A549 (cell line): Measurements from ENCODE around the gene PKP2. TPM values are rescaled to one million over a fixed set of nuclear protein-coding genes. Genes with fewer than 3 reads are reported as not detected.

Experiments used
- ATAC-seq, 2 experiments: fragments of 200-7000 bp in 1 of 2; fragments of >200 bp in 1 of 2; cut with Nextera tagmentation in 1 of 2; cut with Tn5 transposase in 1 of 2; 3 replicates each; pipeline versions ENCODE4 v1.8.0 to v1.9.1; 2018 to 2020; ENCODE audit warnings: mild to moderate bottlenecking in 1 of 2, moderate library complexity in 1 of 2
- CTCF ChIA-PET: fragments of 300-600 bp; sonication (Branson Sonifier 250); formaldehyde crosslinking; extraction: SDS; loops from one replicate; lab custom pipeline; 2021; ENCODE audit warnings: antibody characterized with exemption, inconsistent platforms; lab: Yijun Ruan, JAX
- POLR2A ChIA-PET: fragments of 350-600 bp; formaldehyde crosslinking; extraction: SDS; loops from one replicate; lab custom pipeline; 2021; ENCODE audit warnings: antibody characterized with exemption, inconsistent platforms; lab: Yijun Ruan, JAX
- DNase-seq, 2 experiments: peaks; one replicate each; pipeline versions ENCODE4 v3.0.0 to v3.0.0-alpha.2; 2011 to 2016; ENCODE audit warnings: low read depth in 1 of 2, low spot score in 1 of 2
- FAIRE-seq: peaks from 2 replicates; lab custom pipeline; 2011; peaks lifted over from hg19 to GRCh38; lab: Jason Lieb, UNC
- H3K27ac ChIP-seq, 2 experiments: fragments of >200 bp; sonication (Bioruptor Twin); formaldehyde crosslinking; 3 replicates each; pipeline ENCODE4 v1.5.1; 2016 to 2017
- H3K4me1 ChIP-seq: fragments of >200 bp; sonication (Bioruptor Twin); formaldehyde crosslinking; 3 replicates; pipeline ENCODE4 v1.6.1; 2016
- H3K4me2 ChIP-seq: fragments of >200 bp; sonication (Bioruptor Twin); formaldehyde crosslinking; 3 replicates; pipeline ENCODE4 v1.6.1; 2016
- H3K4me3 ChIP-seq: fragments of >200 bp; sonication (Bioruptor Twin); formaldehyde crosslinking; 3 replicates; pipeline ENCODE4 v1.5.1; 2016
- H3K9me3 ChIP-seq: fragments of >200 bp; sonication (Bioruptor Twin); formaldehyde crosslinking; 3 replicates; pipeline ENCODE4 v1.6.1; 2016
- BCL3 ChIP-seq: fragments of >200 bp; sonication (Bioruptor Twin); formaldehyde crosslinking; IDR thresholded peaks from 3 replicates; pipeline ENCODE4 v1.6.1; 2016
- BHLHE40 ChIP-seq: IDR thresholded peaks from 2 replicates; pipeline ENCODE4 v1.6.1; 2012; ENCODE audit warnings: low read depth, low read length, inconsistent platforms
- CBX2 ChIP-seq: fragments of 200-600 bp; sonication (generic); IDR thresholded peaks from 2 replicates; pipeline ENCODE4 v1.6.1; 2016; ENCODE audit warnings: low read depth, mild to moderate bottlenecking, borderline replicate concordance
- CTCF ChIP-seq: fragments of >200 bp; sonication (Bioruptor Twin); formaldehyde crosslinking; IDR thresholded peaks from 3 replicates; pipeline ENCODE4 v1.5.1; 2016
- EHF ChIP-seq: fragments of 250-450 bp; sonication (Bioruptor Pico); IDR thresholded peaks from 2 replicates; pipeline ENCODE4 v1.5.0; 2020; ENCODE audit warnings: mild to moderate bottlenecking
- ELK1 ChIP-seq: fragments of 150-350 bp; IDR thresholded peaks from 2 replicates; pipeline ENCODE4 v1.6.1; 2014; ENCODE audit warnings: low read depth, mild to moderate bottlenecking, low read length
- ESRRA ChIP-seq: fragments of 150-350 bp; IDR thresholded peaks from 2 replicates; pipeline ENCODE4 v1.6.1; 2014; ENCODE audit warnings: mild to moderate bottlenecking, low read length, borderline replicate concordance
- FOSB ChIP-seq: fragments of 250-450 bp; sonication (Bioruptor Pico); IDR thresholded peaks from 2 replicates; pipeline ENCODE4 v1.5.0; 2020; ENCODE audit warnings: mild to moderate bottlenecking, moderate library complexity
- FOSL2 ChIP-seq, 2 experiments: fragments of 450-650 bp in 1 of 2; fragments of >200 bp in 1 of 2; sonication (Bioruptor Twin) in 1 of 2; formaldehyde crosslinking; IDR thresholded peaks; 2 replicates each; pipeline versions ENCODE4 v1.5.0 to v1.6.1; 2016 to 2020; ENCODE audit warnings: mild to moderate bottlenecking in 1 of 2, moderate library complexity in 1 of 2
- FOXS1 ChIP-seq: fragments of 250-450 bp; sonication (Bioruptor Pico); IDR thresholded peaks from 2 replicates; pipeline ENCODE4 v1.5.0; 2020; ENCODE audit warnings: mild to moderate bottlenecking, moderate library complexity
- HDAC2 ChIP-seq: fragments of 200-600 bp; sonication (generic); IDR thresholded peaks from 2 replicates; pipeline ENCODE4 v1.6.1; 2016
- HMGXB4 ChIP-seq: fragments of 250-450 bp; sonication (Bioruptor Pico); IDR thresholded peaks from 2 replicates; pipeline ENCODE4 v1.5.0; 2021; ENCODE audit warnings: mild to moderate bottlenecking, moderate library complexity, borderline replicate concordance
- HOXA7 ChIP-seq: fragments of 250-450 bp; sonication (Bioruptor Pico); IDR thresholded peaks from 2 replicates; pipeline ENCODE4 v1.5.0; 2020; ENCODE audit warnings: mild to moderate bottlenecking, moderate library complexity
- HOXB5 ChIP-seq: fragments of 250-450 bp; sonication (Bioruptor Pico); IDR thresholded peaks from 2 replicates; pipeline ENCODE4 v1.5.0; 2020; ENCODE audit warnings: mild to moderate bottlenecking, moderate library complexity
- JUNB ChIP-seq: fragments of >200 bp; sonication (Bioruptor Twin); formaldehyde crosslinking; IDR thresholded peaks from 2 replicates; pipeline ENCODE4 v1.6.1; 2016
- KDM1A ChIP-seq: fragments of 200-600 bp; sonication (generic); IDR thresholded peaks from 2 replicates; pipeline ENCODE4 v1.6.1; 2016; ENCODE audit warnings: low read depth, mild to moderate bottlenecking
- KDM5A ChIP-seq: fragments of 200-600 bp; sonication (generic); IDR thresholded peaks from 2 replicates; pipeline ENCODE4 v1.6.1; 2016; ENCODE audit warnings: antibody characterized with exemption, mild to moderate bottlenecking
- NR3C1 ChIP-seq: fragments of >200 bp; sonication (Bioruptor Twin); formaldehyde crosslinking; IDR thresholded peaks from 3 replicates; pipeline ENCODE4 v1.6.1; 2017
- PHF8 ChIP-seq: fragments of 200-600 bp; sonication (generic); IDR thresholded peaks from 2 replicates; pipeline ENCODE4 v1.6.1; 2016; ENCODE audit warnings: low read depth, mild to moderate bottlenecking, antibody characterized with exemption, moderate library complexity, borderline replicate concordance
- POLR2AphosphoS2 ChIP-seq: conservative IDR thresholded peaks from 2 replicates; pipeline ENCODE4 v1.6.1; 2012; ENCODE audit warnings: low read length, improper control_type of control experiment, inconsistent platforms
- RNF2 ChIP-seq: fragments of 200-600 bp; sonication (generic); IDR thresholded peaks from 2 replicates; pipeline ENCODE4 v1.6.1; 2016; ENCODE audit warnings: low read depth, mild to moderate bottlenecking, antibody characterized with exemption, moderate library complexity, borderline replicate concordance
- SMC3 ChIP-seq: fragments of >200 bp; sonication (Bioruptor Twin); formaldehyde crosslinking; IDR thresholded peaks from 3 replicates; pipeline ENCODE4 v1.6.1; 2018; ENCODE audit warnings: inconsistent platforms
- TP53 ChIP-seq: fragments of 250-450 bp; sonication (Bioruptor Pico); IDR thresholded peaks from 2 replicates; pipeline ENCODE4 v1.5.0; 2021; ENCODE audit warnings: mild to moderate bottlenecking, moderate library complexity
- ZC3H11A ChIP-seq: fragments of 450-650 bp; IDR thresholded peaks from 2 replicates; pipeline ENCODE4 v1.6.1; 2014; ENCODE audit warnings: antibody characterized with exemption, mild to moderate bottlenecking
- ZNF302 ChIP-seq: fragments of 250-450 bp; sonication (Bioruptor Pico); IDR thresholded peaks from 2 replicates; pipeline ENCODE4 v1.9.0; 2021; ENCODE audit warnings: inconsistent platforms, mild to moderate bottlenecking, moderate library complexity
- WGBS: methylation state at CpG from one replicate; pipeline ENCODE4 v1.1.6; 2017; ENCODE audit errors: missing lambda C conversion rate; 5-methylcytosine and 5-hydroxymethylcytosine counted together
- polyA plus RNA-seq, 4 experiments: library from polyadenylated mRNA; depleted of rRNA in 3 of 4; stranded (reverse); fragments of >200 nt; fragmentation: RNase III in 1 of 4; extraction: RNeasy Plus Mini Kit Qiagen cat#74134 plus additional on column Dnase treatment in 1 of 4; gene quantifications; 2 replicates in 3 of 4; 3 replicates in 1 of 4; pipeline ENCODE4 v1.2.3, GENCODE V29; 2011 to 2017
- TF ChIP-seq, protein P1 (sequence below): fragments of 450-650 bp; IDR thresholded peaks from 2 replicates; pipeline ENCODE4 v1.6.1; 2014; ENCODE audit warnings: antibody characterized with exemption

Gene PKP2
- polyA plus RNA-seq, 2 of the 4 experiments (the other 2 are of a cell fraction): 2.3 to 7.1 TPM

- TF ChIP-seq HMGXB4 (CRISPR knock-in tag): no peak
- no peak for TF ChIP-seq CBX2
- TF ChIP-seq FOSL2 (IDR thresholded peaks at IDR 0.05): no peak
- peak; percentile 66; the same call in 1 of the 2 replicates for TF ChIP-seq FOSL2 (CRISPR knock-in tag; IDR thresholded peaks at IDR 0.05)
- TF ChIP-seq RNF2: no peak
- no peak for TF ChIP-seq PHF8
- TF ChIP-seq ELK1: no peak
- TF ChIP-seq NR3C1: no peak
- no peak for TF ChIP-seq BCL3
- no peak for TF ChIP-seq ZC3H11A
- no peak; the same call in 1 of the 2 replicates for TF ChIP-seq JUNB
- TF ChIP-seq EHF (CRISPR knock-in tag): no peak
- TF ChIP-seq HOXA7 (CRISPR knock-in tag): no peak
- peak; percentile 72 for TF ChIP-seq SMC3
- TF ChIP-seq, all 56 proteins: peak for 4
These were observed 22.6 kb upstream of the PKP2 start (continued) for GRCh38 chr12:32918890-32919801.

GRCh38 chr12:32917094-32917611, 20.6 kb upstream of the PKP2 start:
- no peak overlapping the region; the same call in 2 of the 3 replicates for H3K4me2 ChIP-seq
- peaks cover 33% of the 10 kb centered on the region for H3K4me1 ChIP-seq
- no peak for FAIRE-seq
- H3K9me3 ChIP-seq: no peaks in the 10 kb centered on the region
- POLR2A ChIA-PET: interaction anchor here (1.6 kb wide), 1 partner anchor 162 kb away, joined by 5 read pairs; the partner anchor contains the start of gene YARS2
- no peak for DNase-seq
- H3K4me3 ChIP-seq: no peak overlapping the region
- TF ChIP-seq, protein P1, sequence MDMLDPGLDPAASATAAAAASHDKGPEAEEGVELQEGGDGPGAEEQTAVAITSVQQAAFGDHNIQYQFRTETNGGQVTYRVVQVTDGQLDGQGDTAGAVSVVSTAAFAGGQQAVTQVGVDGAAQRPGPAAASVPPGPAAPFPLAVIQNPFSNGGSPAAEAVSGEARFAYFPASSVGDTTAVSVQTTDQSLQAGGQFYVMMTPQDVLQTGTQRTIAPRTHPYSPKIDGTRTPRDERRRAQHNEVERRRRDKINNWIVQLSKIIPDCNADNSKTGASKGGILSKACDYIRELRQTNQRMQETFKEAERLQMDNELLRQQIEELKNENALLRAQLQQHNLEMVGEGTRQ: no peak
- TF ChIP-seq HDAC2 (no peak), TP53 (CRISPR knock-in tag) (no peak), POLR2AphosphoS2 (no peak)
- H3K27ac ChIP-seq: no peak overlapping the region; a peak in 1 of 6 replicates
- ATAC-seq: no peak
- CTCF ChIA-PET: interaction anchor here (4.0 kb wide), 1 partner anchor 161 kb away, joined by 35 read pairs; the partner anchor contains the start of gene YARS2

DNA sequence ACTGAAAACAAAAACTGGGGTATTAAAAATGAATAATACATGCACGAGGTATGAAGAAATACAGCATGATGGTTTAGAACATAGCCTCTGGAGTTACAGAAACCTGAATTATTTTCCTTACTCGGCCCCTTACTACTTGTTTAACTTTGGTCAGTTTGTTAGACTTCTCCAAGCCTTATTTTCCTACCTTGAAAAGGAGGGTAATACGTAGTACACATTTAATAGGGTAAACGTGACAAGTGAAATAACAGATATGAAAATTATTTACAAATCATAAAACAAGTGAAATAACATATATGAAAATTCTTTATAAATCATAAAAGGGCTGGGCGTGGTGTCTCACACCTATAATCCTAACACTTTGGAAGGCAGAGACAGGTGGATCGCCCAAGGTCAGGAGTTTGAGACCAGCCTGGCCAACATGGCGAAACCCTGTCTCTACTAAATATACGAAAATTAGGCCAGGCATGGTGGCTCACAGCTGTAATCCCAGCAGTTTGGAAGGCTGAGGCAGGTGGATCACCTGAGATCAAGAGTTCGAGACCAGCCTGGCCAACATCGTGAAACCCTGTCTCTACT, 11.4 kb upstream of the PKP2 start:
- ATAC-seq (no peak), DNase-seq (no peak), FAIRE-seq (no peak)
- H3K9me3 ChIP-seq: no peaks in the 10 kb centered on the region
- ChIA-PET POLR2A (no interaction called here), CTCF (no interaction called here)
- H3K4me2 ChIP-seq: no peak overlapping the region
- no peak overlapping the region for H3K4me3 ChIP-seq
- no peak overlapping the region for H3K27ac ChIP-seq
- 75% methylated on average over 10 of the region's 10 CpGs for WGBS
- H3K4me1 ChIP-seq: no peaks in the 10 kb centered on the region
- TF ChIP-seq HOXB5 (CRISPR knock-in tag): no peak
- no peak for TF ChIP-seq ESRRA
- TF ChIP-seq ZNF302: no peak
- no peak for TF ChIP-seq BHLHE40
- no peak for TF ChIP-seq FOXS1 (CRISPR knock-in tag)
- no peak for TF ChIP-seq KDM5A
- no peak for TF ChIP-seq FOSB (CRISPR knock-in tag)
- TF ChIP-seq CTCF: no peak
- TF ChIP-seq JUNB: no peak
- TF ChIP-seq NR3C1: no peak
- TF ChIP-seq KDM1A: no peak
